Vagina (tissue), 2 donors: ENCODE measurements around the gene SPO11. TPM values are rescaled to one million over a fixed set of nuclear protein-coding genes. Genes with fewer than 3 reads are reported as not detected.

Experiments
- DNase-seq, 2 donors: peaks; one replicate each; pipeline ENCODE4 v3.0.0-alpha.2; 2017; ENCODE audit errors: extremely low spot score in 2 of 2
- H3K27ac ChIP-seq: fragments of 200-600 bp; sonication (generic); one replicate; pipeline ENCODE4 v1.5.1; 2019
- H3K27me3 ChIP-seq: fragments of 200-600 bp; sonication (generic); one replicate; pipeline ENCODE4 v1.5.1; 2019
- H3K36me3 ChIP-seq, 2 donors: fragments of 200-600 bp; sonication (generic); one replicate each; pipeline ENCODE4 v1.5.1; 2017 to 2019
- H3K4me1 ChIP-seq: fragments of 200-600 bp; sonication (generic); one replicate; pipeline ENCODE4 v1.5.1; 2019
- H3K4me3 ChIP-seq, 2 donors: fragments of 200-600 bp; sonication (generic); 1 replicate in 1 of 2; 2 replicates in 1 of 2; pipeline ENCODE4 v1.5.1; 2016 to 2019
- H3K9me3 ChIP-seq: fragments of 200-600 bp; sonication (generic); one replicate; pipeline ENCODE4 v1.5.1; 2019
- POLR2A ChIP-seq, 2 donors: fragments of 450-650 bp; IDR thresholded peaks; one replicate each; pipeline ENCODE4 v1.6.1; 2017; ENCODE audit warnings: antibody characterized with exemption in 2 of 2, mild to moderate bottlenecking in 2 of 2, moderate library complexity in 2 of 2
- POLR2AphosphoS5 ChIP-seq, 2 donors: sonication (generic); formaldehyde crosslinking; IDR thresholded peaks; one replicate each; pipeline ENCODE4 v1.9.0; 2017; ENCODE audit warnings: antibody characterized with exemption in 2 of 2, mild to moderate bottlenecking in 2 of 2, low read depth in 1 of 2; ENCODE audit not compliant: insufficient read depth in 1 of 2
- intact Hi-C: fragments of 100-400 bp; cut with DNase I; formaldehyde crosslinking; loops from one replicate; pipeline ENCODE4 v1.15.1; 2023
- microRNA-seq: library from miRNA; unstranded; fragments of <30 nt; microRNA quantifications from one replicate; pipeline ENCODE4, GENCODE V29; 2017; ENCODE audit warnings: borderline number of aligned reads, borderline replicate concordance
- small RNA-seq: library from RNA; depleted of rRNA; stranded (forward); fragments of <200 nt; gene quantifications from one replicate; pipeline ENCODE3, GENCODE V24; 2016
- total RNA-seq: library from RNA; depleted of rRNA; stranded (reverse); fragments of >200 nt; gene quantifications from one replicate; pipeline ENCODE4 v1.2.3, GENCODE V29; 2016
- TF ChIP-seq, protein P1 (sequence below), 3 experiments: fragments of 450-650 bp in 2 of 3; fragments of 200-600 bp in 1 of 3; sonication (generic) in 1 of 3; IDR thresholded peaks; one replicate each; pipeline ENCODE4 v1.5.1; 2017 to 2019; ENCODE audit warnings: antibody characterized with exemption in 3 of 3, mild to moderate bottlenecking in 2 of 3, moderate library complexity in 2 of 3

The SPO11 gene
- total RNA-seq, 1 donor from 2014 or later, result not detected

DNA sequence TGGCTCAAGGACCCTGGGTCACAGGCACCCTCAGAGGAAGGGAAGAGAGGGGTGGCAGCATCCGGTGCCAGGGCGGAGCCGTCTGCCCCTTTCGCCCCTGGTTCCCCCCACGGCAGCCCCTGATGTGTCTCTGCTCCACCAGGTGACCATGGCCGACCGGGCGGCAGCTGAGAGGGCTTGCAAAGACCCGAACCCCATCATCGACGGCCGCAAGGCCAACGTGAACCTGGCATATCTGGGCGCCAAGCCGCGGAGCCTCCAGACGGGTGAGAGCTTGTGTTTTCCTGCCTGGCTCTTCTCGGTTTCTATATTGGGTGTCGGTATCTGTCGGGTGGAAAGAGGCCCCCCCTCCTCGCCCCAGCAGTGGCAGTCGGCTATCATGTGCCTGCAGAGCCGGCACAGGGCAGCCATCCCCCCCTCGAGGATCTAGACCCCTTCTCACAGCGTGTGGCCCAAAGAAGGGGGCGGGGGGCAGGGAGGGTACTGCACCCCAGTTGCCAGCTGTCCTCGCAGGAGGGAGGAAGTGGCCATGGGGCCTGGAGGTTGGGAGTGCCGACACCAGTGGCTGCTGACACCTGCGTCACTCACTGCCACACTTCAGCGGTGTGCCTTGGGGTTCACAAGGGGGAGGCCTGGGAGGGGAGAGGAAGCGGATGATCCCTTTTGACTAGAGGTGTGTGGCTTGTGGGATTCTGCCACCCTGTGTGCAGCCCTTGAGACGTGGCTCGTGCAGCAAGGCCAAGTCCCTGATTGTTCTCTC lies 63.1 kb downstream of the SPO11 start:
- DNase-seq, result no peak
- no peaks in the 10 kb centered on the region for H3K27me3 ChIP-seq
- peaks cover 62% of the 10 kb centered on the region for H3K4me1 ChIP-seq
- peak in 1 of 2 donors; percentile 64 for TF ChIP-seq POLR2AphosphoS5 (IDR thresholded peaks at IDR 0.05; ENCODE audit: insufficient read depth in 1 of 2, low read depth in 1 of 2)
- TF ChIP-seq, protein P1, sequence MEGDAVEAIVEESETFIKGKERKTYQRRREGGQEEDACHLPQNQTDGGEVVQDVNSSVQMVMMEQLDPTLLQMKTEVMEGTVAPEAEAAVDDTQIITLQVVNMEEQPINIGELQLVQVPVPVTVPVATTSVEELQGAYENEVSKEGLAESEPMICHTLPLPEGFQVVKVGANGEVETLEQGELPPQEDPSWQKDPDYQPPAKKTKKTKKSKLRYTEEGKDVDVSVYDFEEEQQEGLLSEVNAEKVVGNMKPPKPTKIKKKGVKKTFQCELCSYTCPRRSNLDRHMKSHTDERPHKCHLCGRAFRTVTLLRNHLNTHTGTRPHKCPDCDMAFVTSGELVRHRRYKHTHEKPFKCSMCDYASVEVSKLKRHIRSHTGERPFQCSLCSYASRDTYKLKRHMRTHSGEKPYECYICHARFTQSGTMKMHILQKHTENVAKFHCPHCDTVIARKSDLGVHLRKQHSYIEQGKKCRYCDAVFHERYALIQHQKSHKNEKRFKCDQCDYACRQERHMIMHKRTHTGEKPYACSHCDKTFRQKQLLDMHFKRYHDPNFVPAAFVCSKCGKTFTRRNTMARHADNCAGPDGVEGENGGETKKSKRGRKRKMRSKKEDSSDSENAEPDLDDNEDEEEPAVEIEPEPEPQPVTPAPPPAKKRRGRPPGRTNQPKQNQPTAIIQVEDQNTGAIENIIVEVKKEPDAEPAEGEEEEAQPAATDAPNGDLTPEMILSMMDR (IDR thresholded peaks at IDR 0.05), result no peak
- TF ChIP-seq POLR2A (IDR thresholded peaks at IDR 0.05), result no peak
- H3K9me3 ChIP-seq, result no peaks in the 10 kb centered on the region
- H3K36me3 ChIP-seq, result no peaks in the 10 kb centered on the region
- intact Hi-C loops, result loop anchor here (10.0 kb wide), 1 partner anchor 202 kb away; no protein-coding TSS in a partner anchor
- peak overlapping the region; percentile 61 to 92 for H3K4me3 ChIP-seq
- H3K27ac ChIP-seq, result peak overlapping the region; percentile 68

Small RNAs within 50 kb of the gene (microRNA-seq; reads per million reads assigned to microRNA genes)
- gene MIR4325, result not detected

Small RNAs within 50 kb of the gene (small RNA-seq; reads per million reads assigned to genes)
- gene MIR4325 (not detected), gene RF00019 (not detected), gene RPL39P39 (not detected)

Other genes with a start within 250 kb of the SPO11 start
- 17.2 TPM for gene BMP7, start 63.2 kb upstream of the SPO11 start, total RNA-seq
- 21.1 TPM for gene RAE1, start 21.5 kb downstream of the SPO11 start, total RNA-seq
- gene RBM38, start 61.6 kb downstream of the SPO11 start, total RNA-seq, result 24.8 TPM
- gene CTCFL, start 195.3 kb downstream of the SPO11 start, total RNA-seq, result not detected
- gene PCK1, start 231.3 kb downstream of the SPO11 start, total RNA-seq, result 13.0 TPM